SU-DHL-6 (cell line): Measurements from ENCODE around the gene FTL.

ENCODE experiments used
- EZH2phosphoT487 ChIP-seq: fragments of 200-600 bp; sonication (generic), shearing (Covaris generic); conservative IDR thresholded peaks from 2 replicates; pipeline ENCODE4 v1.6.1; 2018; ENCODE audit warnings: mild to moderate bottlenecking, antibody characterized with exemption, low read length, moderate library complexity, mixed read lengths
- TF ChIP-seq, protein P1 (sequence below): fragments of 200-600 bp; sonication (generic); IDR thresholded peaks from one replicate; pipeline ENCODE4 v1.5.1; 2017; ENCODE audit warnings: antibody characterized with exemption, mild to moderate bottlenecking, low read length, moderate library complexity; ENCODE audit not compliant: insufficient read depth, poor library complexity, severe bottlenecking

DNA sequence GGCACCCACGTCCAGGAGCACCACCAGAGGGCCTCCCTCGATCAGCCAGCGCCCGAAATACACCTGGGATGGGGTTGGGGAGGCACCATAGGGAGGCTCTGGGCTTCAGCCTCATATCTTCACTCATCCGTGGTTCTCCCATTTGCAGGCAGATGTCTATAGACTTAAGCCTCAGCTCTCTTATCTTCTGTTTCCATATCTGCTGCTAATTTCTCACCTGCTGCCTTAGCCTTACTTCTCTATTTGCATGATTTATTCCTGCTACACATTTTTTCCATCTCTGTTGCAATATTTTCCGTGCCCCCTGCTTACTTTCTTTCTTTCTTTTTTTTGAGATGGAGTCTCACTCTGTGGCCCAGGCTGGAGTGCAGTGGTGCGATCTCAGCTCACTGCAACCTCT lies 22.2 kb downstream of the FTL start:
- TF ChIP-seq EZH2phosphoT487, result no peak
- TF ChIP-seq, protein P1, sequence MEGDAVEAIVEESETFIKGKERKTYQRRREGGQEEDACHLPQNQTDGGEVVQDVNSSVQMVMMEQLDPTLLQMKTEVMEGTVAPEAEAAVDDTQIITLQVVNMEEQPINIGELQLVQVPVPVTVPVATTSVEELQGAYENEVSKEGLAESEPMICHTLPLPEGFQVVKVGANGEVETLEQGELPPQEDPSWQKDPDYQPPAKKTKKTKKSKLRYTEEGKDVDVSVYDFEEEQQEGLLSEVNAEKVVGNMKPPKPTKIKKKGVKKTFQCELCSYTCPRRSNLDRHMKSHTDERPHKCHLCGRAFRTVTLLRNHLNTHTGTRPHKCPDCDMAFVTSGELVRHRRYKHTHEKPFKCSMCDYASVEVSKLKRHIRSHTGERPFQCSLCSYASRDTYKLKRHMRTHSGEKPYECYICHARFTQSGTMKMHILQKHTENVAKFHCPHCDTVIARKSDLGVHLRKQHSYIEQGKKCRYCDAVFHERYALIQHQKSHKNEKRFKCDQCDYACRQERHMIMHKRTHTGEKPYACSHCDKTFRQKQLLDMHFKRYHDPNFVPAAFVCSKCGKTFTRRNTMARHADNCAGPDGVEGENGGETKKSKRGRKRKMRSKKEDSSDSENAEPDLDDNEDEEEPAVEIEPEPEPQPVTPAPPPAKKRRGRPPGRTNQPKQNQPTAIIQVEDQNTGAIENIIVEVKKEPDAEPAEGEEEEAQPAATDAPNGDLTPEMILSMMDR, result no peak
